NCI-H1694 (cell line): ENCODE results near the gene FKBP7.
"Not testable (repeated sequence)": the region's sequence is repeated elsewhere in the genome, so short reads cannot be mapped to it uniquely, and the experiment has no call there.

Experiments used
- DNase-seq: peaks from one replicate; lab custom pipeline; 2025; lab: John Stamatoyannopoulos, UW

Gene FKBP7

GRCh38 chr2:178485356-178485755 lies 7.0 kb upstream of the FKBP7 start:
- DNase-seq = no peak

- DNase-seq = peak; percentile 28
Observed at GRCh38 chr2:178484245-178485041, 6.0 kb upstream of the FKBP7 start.

- DNase-seq = no peak
Observed at GRCh38 chr2:178482437-178482836, 4.0 kb upstream of the FKBP7 start.

GRCh38 chr2:178480227-178481181 lies 2.1 kb upstream of the FKBP7 start, which contains the start of gene PLEKHA3:
TSS of gene PLEKHA3 (plus strand) at chr2:178480457. CDS start at chr2:178480870, 413 bp downstream.
- DNase-seq = peak; percentile 65

GRCh38 chr2:178479758-178480226 lies 1.4 kb upstream of the FKBP7 start:
- no peak for DNase-seq

- DNase-seq = no peak
Observed at GRCh38 chr2:178479275-178479616, 846 bp upstream of the FKBP7 start.

GRCh38 chr2:178478130-178478438 lies 316 bp downstream of the FKBP7 start:
- DNase-seq = peak; percentile 29

GRCh38 chr2:178477443-178478129 lies 814 bp downstream of the FKBP7 start:
- DNase-seq = peak; percentile 5

- no peak for DNase-seq
Observed at GRCh38 chr2:178476477-178476876, 1.9 kb downstream of the FKBP7 start.

GRCh38 chr2:178474560-178474959 lies 3.8 kb downstream of the FKBP7 start:
- DNase-seq = no peak

- no peak for DNase-seq
Observed at GRCh38 chr2:178473931-178474330, 4.5 kb downstream of the FKBP7 start.

- no peak for DNase-seq
Observed at GRCh38 chr2:178473373-178473772, 5.0 kb downstream of the FKBP7 start.

- not testable (repeated sequence) for DNase-seq
Observed at GRCh38 chr2:178471313-178471712, 7.1 kb downstream of the FKBP7 start.

- no peak for DNase-seq
Observed at GRCh38 chr2:178469219-178469849, 9.1 kb downstream of the FKBP7 start.

- no peak for DNase-seq
Observed at GRCh38 chr2:178457390-178457886, 21.0 kb downstream of the FKBP7 start.

- no peak for DNase-seq
Observed at GRCh38 chr2:178455947-178456346, 22.5 kb downstream of the FKBP7 start.

GRCh38 chr2:178452870-178453269 lies 25.5 kb downstream of the FKBP7 start:
- DNase-seq = no peak

GRCh38 chr2:178452334-178452733 lies 26.1 kb downstream of the FKBP7 start:
- no peak for DNase-seq

GRCh38 chr2:178450774-178451525 lies 27.4 kb downstream of the FKBP7 start, which contains the start of the genes PJVK and PRKRA:
TSS of gene PJVK (plus strand) at chr2:178451378. CDS start at chr2:178453410, 2,032 bp downstream.
TSS of gene PRKRA (minus strand) at chr2:178451175. CDS start at chr2:178451030, 145 bp downstream.
- peak; percentile 86 for DNase-seq

- DNase-seq = no peak
Observed at GRCh38 chr2:178450524-178450773, 28.0 kb downstream of the FKBP7 start.
